Measurements from ENCODE around the gene AXDND1.
"Not testable (repeated sequence)": the region's sequence is repeated elsewhere in the genome, so short reads cannot be mapped to it uniquely, and the experiment has no call there.

Gene AXDND1

DNA sequence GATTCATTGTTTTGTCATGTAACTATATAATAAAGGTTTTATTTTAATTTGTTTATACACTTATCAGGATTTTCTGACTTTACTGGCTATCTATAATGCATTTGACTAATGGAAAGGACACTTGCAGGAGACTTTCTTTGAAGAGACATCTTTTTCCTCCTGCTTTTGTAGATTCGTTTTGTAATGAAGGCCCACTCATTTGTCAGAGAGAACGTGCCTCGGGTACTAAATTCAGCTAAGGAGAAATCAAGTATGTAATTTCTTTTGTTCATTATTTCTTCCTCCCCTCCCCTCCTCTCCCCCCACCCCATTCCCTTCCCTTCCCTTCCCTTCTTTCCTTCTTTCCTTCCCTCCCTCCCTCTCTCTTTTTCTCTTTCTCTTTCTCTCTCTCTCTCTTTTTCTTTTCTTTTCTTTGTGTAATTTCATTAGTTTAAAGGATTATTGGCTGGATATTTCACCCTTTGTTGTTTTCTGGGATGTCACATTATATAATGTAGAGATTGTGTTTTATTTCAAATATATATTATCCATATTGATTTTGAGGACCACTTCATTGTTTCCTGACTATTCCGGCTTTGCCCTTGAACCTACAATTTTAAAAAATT lies 23.7 kb upstream of the AXDND1 start:
- Mint-ChIP-seq H3K4me1 (no peaks in the 10 kb centered on the region), H3K27ac (no peak overlapping the region), H3K4me3 (no peak overlapping the region), H3K9me3 (no peaks in the 10 kb centered on the region), H3K36me3 (peaks cover 88% of the 10 kb centered on the region)
- ATAC-seq (no peak), DNase-seq (ENCODE audit: low spot score in 2 of 2) (no peak)

- Mint-ChIP-seq H3K4me1 (no peaks in the 10 kb centered on the region), H3K36me3 (peaks cover 93% of the 10 kb centered on the region), H3K27ac (no peak overlapping the region), H3K4me3 (no peak overlapping the region), H3K9me3 (no peaks in the 10 kb centered on the region)
- no peak for ATAC-seq
- no peak for DNase-seq (ENCODE audit: low spot score in 2 of 2)
These were observed 22.9 kb upstream of the AXDND1 start for GRCh38 chr1:179342740-179343404.

GRCh38 chr1:179351281-179351680 lies 14.5 kb upstream of the AXDND1 start:
- DNase-seq (ENCODE audit: low spot score in 2 of 2) (no peak), ATAC-seq (no peak)
- Mint-ChIP-seq H3K4me3 (no peak overlapping the region), H3K27ac (peak overlapping the region; percentile 63), H3K36me3 (peaks cover 87% of the 10 kb centered on the region), H3K4me1 (peaks cover 14% of the 10 kb centered on the region), H3K9me3 (no peaks in the 10 kb centered on the region)

GRCh38 chr1:179352236-179352635 lies 13.5 kb upstream of the AXDND1 start:
- H3K9me3 Mint-ChIP-seq = no peaks in the 10 kb centered on the region
- peaks cover 83% of the 10 kb centered on the region for H3K36me3 Mint-ChIP-seq
- peak overlapping the region; percentile 6 for H3K27ac Mint-ChIP-seq
- H3K4me3 Mint-ChIP-seq = no peak overlapping the region
- H3K4me1 Mint-ChIP-seq = peaks cover 14% of the 10 kb centered on the region
- ATAC-seq (no peak), DNase-seq (ENCODE audit: low spot score in 2 of 2) (no peak)

DNA sequence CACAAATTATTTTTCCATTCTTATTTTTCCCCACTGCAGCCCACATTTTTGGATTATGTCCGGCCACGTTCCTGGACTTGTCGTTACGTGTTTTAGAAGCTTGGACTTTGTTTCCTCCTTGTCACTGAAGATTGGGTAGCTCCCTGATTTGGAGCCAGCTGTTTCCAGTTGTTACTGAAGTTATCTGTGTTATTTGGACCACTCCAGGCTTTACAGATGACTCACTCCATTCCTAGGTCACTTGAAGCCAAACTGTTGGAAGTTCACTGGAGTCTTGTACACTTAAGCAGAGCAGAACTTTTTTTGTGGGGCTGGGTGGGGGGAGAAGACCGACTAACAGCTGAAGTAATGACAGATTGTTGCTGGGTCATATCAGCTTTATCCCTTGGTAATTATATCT lies 12.2 kb upstream of the AXDND1 start:
- no peak overlapping the region for H3K4me3 Mint-ChIP-seq

GRCh38 chr1:179361631-179362030 lies 4.1 kb upstream of the AXDND1 start:
- peaks cover 13% of the 10 kb centered on the region for H3K36me3 Mint-ChIP-seq
- not testable (repeated sequence) for H3K9me3 Mint-ChIP-seq; ATAC-seq; DNase-seq (ENCODE audit: low spot score in 2 of 2); H3K27ac Mint-ChIP-seq; H3K4me1 Mint-ChIP-seq; H3K4me3 Mint-ChIP-seq

More for the DNA sequence above, 12.2 kb upstream of the AXDND1 start:
- no peak for ATAC-seq
- Mint-ChIP-seq H3K36me3 (peaks cover 69% of the 10 kb centered on the region), H3K9me3 (no peaks in the 10 kb centered on the region), H3K27ac (no peak overlapping the region), H3K4me1 (peaks cover 14% of the 10 kb centered on the region)
- no peak for DNase-seq (ENCODE audit: low spot score in 2 of 2)

- H3K36me3 Mint-ChIP-seq = peaks cover 10% of the 10 kb centered on the region
- no peaks in the 10 kb centered on the region for H3K4me1 Mint-ChIP-seq
These were observed 476 bp downstream of the AXDND1 start for GRCh38 chr1:179366093-179366800.

DNA sequence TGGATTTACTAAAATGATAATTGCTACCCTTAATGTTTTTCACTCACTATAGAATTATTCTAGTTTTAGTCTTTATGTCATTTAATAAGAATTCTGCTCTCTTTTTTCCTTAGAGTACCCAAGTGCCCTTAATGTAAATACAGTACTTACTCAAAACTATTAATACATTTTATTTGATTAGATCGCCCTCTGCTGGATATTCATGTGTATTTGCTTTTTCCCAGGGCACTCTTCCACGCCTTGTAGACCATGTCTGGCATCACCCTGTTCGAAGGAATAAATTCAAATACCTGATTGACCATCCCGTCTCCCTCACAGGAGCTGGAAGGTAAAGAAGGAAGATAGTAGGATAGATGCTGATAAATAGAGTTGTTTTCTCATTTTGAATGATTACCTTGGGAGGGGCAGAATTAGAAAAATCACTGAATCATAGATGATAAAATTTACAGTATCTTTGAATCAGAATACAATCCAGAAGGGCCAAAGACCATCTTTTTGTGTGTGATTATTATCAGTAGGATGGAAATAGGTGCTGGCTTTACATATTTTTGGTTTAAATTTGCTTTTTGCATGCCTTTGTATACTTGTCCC lies 4.1 kb downstream of the AXDND1 start:
- H3K27ac Mint-ChIP-seq = no peak overlapping the region
- no peaks in the 10 kb centered on the region for H3K9me3 Mint-ChIP-seq
- H3K36me3 Mint-ChIP-seq = peaks cover 10% of the 10 kb centered on the region
- ATAC-seq (peak; percentile 23), DNase-seq (ENCODE audit: low spot score in 2 of 2) (peak in 1 of 2 donors; percentile 8)
- no peaks in the 10 kb centered on the region for H3K4me1 Mint-ChIP-seq
- H3K4me3 Mint-ChIP-seq = no peak overlapping the region

More at GRCh38 chr1:179366093-179366800, 476 bp downstream of the AXDND1 start:
- ATAC-seq (peak; percentile 6), DNase-seq (ENCODE audit: low spot score in 2 of 2) (peak in 1 of 2 donors; percentile 53)
- Mint-ChIP-seq H3K27ac (peak overlapping the region; percentile 99), H3K9me3 (no peaks in the 10 kb centered on the region), H3K4me3 (peak overlapping the region; percentile 77)

GRCh38 chr1:179372160-179372559 lies 6.4 kb downstream of the AXDND1 start:
- Mint-ChIP-seq H3K4me3 (no peak overlapping the region), H3K36me3 (no peaks in the 10 kb centered on the region), H3K27ac (no peak overlapping the region), H3K4me1 (no peaks in the 10 kb centered on the region), H3K9me3 (no peaks in the 10 kb centered on the region)
- ATAC-seq (no peak), DNase-seq (ENCODE audit: low spot score in 2 of 2) (no peak)

GRCh38 chr1:179376223-179376622 lies 10.5 kb downstream of the AXDND1 start:
- no peaks in the 10 kb centered on the region for H3K36me3 Mint-ChIP-seq
- DNase-seq (ENCODE audit: low spot score in 2 of 2) (no peak), ATAC-seq (no peak)
- H3K4me3 Mint-ChIP-seq = no peak overlapping the region
- H3K27ac Mint-ChIP-seq = no peak overlapping the region
- H3K9me3 Mint-ChIP-seq = no peaks in the 10 kb centered on the region
- no peaks in the 10 kb centered on the region for H3K4me1 Mint-ChIP-seq

DNA sequence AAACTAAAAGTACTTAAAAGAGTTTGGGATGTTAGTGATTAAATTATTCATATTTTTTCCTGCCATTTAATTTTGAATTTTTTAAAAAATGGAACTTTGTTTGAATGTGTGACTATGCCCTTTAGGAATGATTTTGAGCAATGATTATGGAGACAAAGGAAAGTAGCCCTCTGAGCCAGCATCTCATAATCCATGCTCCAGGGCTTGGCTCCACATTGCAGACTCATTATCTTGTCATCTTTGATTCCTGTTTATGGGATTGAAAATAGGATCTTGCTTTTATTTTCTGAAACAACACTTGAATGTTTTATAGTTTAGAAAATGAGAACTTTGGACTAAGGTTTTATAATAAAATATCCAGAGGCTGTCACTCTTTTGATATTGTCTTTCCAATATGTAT lies 14.5 kb downstream of the AXDND1 start:
- Mint-ChIP-seq H3K27ac (no peak overlapping the region), H3K4me3 (no peak overlapping the region), H3K9me3 (no peaks in the 10 kb centered on the region), H3K36me3 (no peaks in the 10 kb centered on the region), H3K4me1 (no peaks in the 10 kb centered on the region)
- DNase-seq (ENCODE audit: low spot score in 2 of 2) = no peak
- no peak for ATAC-seq

GRCh38 chr1:179384027-179384426 lies 18.3 kb downstream of the AXDND1 start:
- DNase-seq (ENCODE audit: low spot score in 2 of 2) (no peak), ATAC-seq (no peak)
- no peaks in the 10 kb centered on the region for H3K36me3 Mint-ChIP-seq
- H3K9me3 Mint-ChIP-seq = no peaks in the 10 kb centered on the region
- no peak overlapping the region for H3K4me3 Mint-ChIP-seq
- H3K27ac Mint-ChIP-seq = no peak overlapping the region
- H3K4me1 Mint-ChIP-seq = no peaks in the 10 kb centered on the region

DNA sequence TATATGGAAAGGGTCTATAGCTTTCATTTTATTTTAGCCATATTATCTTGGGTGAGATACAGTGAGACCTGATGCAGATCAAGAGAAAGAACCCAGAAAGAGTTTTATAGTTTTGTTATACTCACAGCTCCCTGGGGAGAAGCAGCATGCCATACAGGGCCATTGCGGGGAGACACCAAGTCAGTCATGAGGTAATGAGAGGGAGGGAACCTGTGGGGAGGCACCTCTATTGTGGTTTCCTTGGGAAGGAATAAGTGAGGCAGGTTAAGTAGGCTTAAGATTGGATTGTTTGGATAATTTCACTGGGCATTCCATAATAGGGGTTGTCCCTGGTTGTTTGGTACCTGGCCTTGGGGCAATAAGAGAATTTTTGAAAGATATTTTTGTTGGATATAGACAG lies 19.7 kb downstream of the AXDND1 start:
- Mint-ChIP-seq H3K9me3 (no peaks in the 10 kb centered on the region), H3K4me3 (no peak overlapping the region), H3K4me1 (no peaks in the 10 kb centered on the region), H3K27ac (no peak overlapping the region), H3K36me3 (no peaks in the 10 kb centered on the region)
- no peak for DNase-seq (ENCODE audit: low spot score in 2 of 2)
- no peak for ATAC-seq

GRCh38 chr1:179393721-179394120 lies 27.9 kb downstream of the AXDND1 start:
- Mint-ChIP-seq H3K36me3 (no peaks in the 10 kb centered on the region), H3K4me1 (no peaks in the 10 kb centered on the region), H3K9me3 (peaks cover 5% of the 10 kb centered on the region), H3K27ac (no peak overlapping the region), H3K4me3 (no peak overlapping the region)
- ATAC-seq = no peak
- no peak for DNase-seq (ENCODE audit: low spot score in 2 of 2)

DNA sequence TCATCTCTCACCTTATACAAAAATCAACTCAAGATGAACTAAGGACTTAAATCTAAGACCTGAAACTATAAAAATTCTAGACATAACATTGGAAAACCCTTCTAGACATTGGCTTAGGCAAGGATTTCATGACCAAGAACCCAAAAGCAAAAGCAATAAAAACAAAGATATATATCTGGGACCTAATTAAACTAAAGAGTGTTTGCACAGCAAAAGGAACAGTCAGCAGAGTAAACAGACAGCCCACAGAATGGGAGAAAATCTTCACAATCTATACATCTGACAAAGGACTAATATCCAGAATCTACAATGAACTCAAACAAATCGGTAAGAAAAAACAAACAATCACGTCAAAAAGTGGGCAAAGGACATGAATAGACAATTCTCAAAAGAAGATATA lies 33.6 kb downstream of the AXDND1 start:
- DNase-seq (ENCODE audit: low spot score in 2 of 2); H3K4me1 Mint-ChIP-seq; ATAC-seq; H3K9me3 Mint-ChIP-seq; H3K27ac Mint-ChIP-seq; H3K4me3 Mint-ChIP-seq; H3K36me3 Mint-ChIP-seq: not testable (repeated sequence)

All from stimulated activated effector memory CD8-positive, alpha-beta T cell treated with anti-CD3 and anti-CD28 coated beads, Interleukin-12 subunit alpha, Interleukin-12 subunit beta, amount 100 ng/mL, for 72 hours (primary cell).